ENCODE data around the gene SEC11A.
A peak's percentile ranks its signal among the peaks of the same experiment; 100 is the strongest.
"Not testable (repeated sequence)": the region's sequence is repeated elsewhere in the genome, so short reads cannot be mapped to it uniquely, and the experiment has no call there.

SEC11A gene

DNA sequence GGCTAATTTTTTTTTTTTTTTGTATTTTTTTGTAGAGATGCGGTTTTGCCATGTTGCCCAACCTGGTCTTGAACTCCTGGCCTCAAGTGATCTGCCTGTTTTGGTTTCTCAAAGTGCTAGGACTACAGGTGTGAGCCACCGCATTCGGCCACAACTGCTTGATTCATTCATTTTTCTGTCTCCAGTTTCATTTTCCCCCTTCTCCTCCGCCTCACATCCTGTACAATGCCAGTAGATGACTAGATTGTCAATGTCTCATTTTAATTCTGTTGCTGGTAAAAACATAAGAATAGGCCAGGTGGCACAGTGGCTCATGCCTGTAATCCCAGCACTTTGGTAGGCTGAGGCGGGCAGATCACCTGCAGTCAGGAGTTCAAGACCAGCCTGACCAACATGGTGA lies 20.4 kb upstream of the SEC11A start:
- peak; percentile 76 to 88 for DNase-seq

DNA sequence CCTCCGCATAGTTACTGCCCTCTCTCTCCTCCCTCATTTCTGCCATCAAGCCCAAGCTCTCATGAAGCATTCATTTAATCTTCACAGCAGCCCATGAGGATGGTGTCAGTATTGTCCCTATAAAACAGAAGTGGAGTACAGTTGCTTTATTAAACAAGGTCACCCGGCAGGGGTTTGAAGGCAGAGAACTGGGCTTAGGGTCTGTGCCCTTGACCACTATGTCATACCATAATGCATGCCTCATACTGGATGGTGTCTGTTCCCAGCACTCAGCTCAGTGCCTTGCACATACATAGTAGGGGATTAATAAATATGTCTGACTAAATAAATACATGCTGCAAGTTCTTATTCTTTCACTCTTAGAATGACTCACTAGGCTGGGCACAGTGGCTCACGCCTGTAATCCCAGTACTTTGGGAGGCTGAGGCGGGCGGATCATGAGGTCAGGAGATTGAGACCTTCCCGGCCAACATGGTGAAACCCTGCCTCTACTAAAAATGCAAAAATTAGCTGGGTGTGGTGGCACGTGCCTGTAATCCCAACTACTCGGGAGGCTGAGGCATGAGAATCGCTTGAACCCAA lies 19.6 kb upstream of the SEC11A start:
- DNase-seq, result peak; percentile 10 to 28

DNA sequence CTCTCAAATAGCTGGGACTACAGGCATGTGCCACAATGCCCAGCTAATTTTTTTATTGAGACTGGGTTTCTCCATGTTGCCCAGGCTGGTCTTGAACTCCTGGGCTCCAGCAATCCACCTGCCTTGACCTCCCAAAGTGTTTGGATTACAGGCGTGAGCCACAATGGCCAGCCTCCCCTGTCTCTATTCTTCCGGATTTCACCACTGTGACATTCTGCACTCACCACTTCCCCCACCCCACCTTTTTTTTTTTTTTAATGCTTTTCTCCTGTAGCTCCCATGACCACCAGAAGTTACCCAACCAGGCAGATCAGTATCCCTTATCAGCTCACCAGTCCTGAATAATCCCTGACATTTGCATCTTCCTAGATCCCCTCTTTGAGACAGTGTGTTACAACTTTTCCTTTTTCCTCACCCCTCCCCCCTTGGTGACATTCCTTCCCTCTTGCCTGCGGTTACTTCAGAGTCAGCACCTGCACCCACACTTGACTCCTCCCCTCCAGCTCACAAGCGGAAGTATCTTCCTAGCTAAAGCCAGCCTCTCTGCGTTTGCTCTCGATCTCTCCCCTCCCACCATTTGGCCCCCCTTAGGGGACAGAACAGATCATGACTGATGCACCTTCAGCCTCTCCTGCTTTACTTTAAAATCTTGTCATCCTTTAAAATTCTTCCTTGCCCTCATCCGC lies 19.0 kb upstream of the SEC11A start:
- peak; percentile 78 to 83 for DNase-seq

DNA sequence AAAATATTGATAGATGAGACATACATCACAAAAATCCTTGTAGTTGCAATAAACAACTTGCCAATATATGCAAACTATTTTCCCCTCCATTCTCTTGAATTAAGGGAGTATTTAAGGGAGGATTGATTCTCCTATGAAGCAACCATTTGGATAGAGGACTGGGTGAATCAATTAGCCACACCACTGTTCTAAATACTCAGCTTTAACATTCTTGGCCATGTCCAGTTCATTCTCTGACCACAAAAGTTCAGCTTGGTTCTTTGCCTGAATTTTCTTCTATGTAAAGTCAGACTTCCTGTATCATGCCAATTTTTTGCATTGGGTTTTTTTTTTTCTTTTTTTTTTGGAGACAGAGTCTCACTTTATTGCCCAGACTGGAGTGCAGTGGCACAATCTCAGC lies 15.8 kb upstream of the SEC11A start:
- DNase-seq, result no peak

- no peak for DNase-seq
Observed at GRCh38 chr15:84727429-84727828, 11.5 kb upstream of the SEC11A start.

GRCh38 chr15:84725001-84725491 lies 9.1 kb upstream of the SEC11A start:
- peak; percentile 57 to 59 for DNase-seq

- no peak for DNase-seq
Observed at GRCh38 chr15:84722628-84723027, 6.7 kb upstream of the SEC11A start.

DNA sequence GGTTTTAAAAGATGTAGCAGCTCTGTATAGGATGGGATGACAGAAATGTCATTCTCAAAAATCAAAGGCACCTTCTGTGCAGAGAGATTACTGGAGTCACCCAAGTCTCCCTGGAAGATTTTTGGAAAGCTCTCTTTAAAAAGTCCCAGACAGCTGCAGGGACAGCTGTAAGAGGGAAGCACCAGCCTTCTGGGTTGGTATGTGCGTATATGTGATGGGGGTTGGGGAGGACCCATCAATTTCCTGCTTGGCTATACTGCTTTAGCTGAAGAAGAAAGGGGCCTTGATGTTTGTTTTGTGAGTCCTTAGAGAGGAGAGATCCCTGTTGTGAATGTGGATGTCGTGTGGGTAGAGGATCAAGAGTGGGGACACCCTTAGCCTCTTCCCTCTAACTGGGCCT lies 5.4 kb upstream of the SEC11A start:
- peak in 1 of 2 donors; percentile 39 for DNase-seq

- DNase-seq, result peak in 1 of 2 donors; percentile 29
Observed at GRCh38 chr15:84715441-84716035, 401 bp downstream of the SEC11A start.

DNA sequence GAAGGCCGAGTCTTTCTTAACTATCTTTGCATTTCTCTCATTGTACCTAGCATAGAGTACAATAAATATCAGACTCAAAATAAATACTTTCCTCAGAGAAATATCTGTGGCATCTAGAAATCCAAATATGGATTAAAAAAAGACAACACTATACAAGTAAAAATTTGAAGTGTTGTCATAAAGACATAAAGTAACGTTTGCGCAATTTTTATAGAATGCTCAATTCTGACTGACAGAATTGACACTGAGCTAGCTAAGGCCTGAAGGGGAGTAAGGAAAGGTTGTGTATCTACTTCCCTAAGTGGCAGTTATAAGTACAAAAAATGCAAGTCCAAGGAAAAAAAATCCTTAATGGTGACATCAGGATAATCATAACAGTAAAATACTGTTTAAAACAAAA lies 1.1 kb downstream of the SEC11A start:
- DNase-seq, result no peak

- no peak for DNase-seq
Observed at GRCh38 chr15:84714372-84714771, 1.6 kb downstream of the SEC11A start.

GRCh38 chr15:84703808-84704207 lies 12.1 kb downstream of the SEC11A start:
- no peak for DNase-seq

DNA sequence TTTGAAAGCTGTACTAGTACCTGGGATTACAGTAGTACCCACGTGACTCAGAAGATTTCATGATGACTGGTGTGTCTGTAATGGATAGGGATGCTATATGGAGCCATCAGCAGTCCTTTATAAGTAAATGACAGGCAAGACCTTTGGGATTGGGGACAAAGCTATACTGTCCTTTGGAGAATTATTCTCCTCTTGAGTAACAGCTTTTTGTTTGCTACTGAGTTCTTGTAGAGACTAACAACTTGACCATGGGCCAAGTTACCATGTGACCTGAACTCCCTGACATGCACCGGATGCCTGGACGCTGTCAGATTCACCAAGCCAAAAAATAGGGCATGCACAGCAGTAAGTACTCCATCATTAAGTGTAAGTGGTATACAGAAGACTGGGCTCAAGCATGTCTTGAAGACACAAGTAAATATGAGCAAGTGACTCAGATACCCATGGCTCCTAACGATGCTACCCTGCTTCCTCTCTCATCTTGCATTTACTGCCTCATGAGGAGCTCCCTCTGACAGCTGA lies 12.9 kb downstream of the SEC11A start:
- no peak for DNase-seq

DNA sequence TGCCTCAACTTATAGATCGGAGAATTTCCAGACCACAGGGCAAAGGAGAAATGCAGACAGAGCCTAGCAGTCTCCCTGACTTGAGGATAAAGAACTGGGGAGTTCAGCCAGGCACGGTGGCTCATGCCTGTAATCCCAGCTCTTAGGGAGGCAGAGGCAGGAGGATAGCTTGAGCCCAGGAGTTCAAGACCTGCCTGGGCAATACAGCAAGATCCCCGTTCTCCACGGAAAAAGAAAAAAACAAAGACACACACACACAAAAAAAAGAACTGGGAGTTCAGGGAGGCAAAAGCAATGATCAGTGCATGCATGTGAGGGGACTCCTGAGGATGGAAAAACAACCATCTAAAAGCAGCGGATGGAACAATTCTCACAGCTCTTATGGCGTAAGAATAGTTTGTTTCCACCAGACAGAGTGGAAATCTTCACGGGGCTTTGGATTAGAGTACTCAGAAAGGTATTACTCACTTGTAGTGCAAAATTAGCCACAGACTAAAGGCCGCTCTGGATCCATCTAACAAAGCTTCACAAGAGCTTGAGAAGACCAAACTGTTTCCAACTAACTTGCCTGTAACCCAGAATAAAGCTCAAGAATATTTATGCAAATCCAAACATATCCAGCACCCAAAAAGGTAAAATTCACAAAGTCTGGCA lies 16.3 kb downstream of the SEC11A start:
- DNase-seq, result no peak

DNA sequence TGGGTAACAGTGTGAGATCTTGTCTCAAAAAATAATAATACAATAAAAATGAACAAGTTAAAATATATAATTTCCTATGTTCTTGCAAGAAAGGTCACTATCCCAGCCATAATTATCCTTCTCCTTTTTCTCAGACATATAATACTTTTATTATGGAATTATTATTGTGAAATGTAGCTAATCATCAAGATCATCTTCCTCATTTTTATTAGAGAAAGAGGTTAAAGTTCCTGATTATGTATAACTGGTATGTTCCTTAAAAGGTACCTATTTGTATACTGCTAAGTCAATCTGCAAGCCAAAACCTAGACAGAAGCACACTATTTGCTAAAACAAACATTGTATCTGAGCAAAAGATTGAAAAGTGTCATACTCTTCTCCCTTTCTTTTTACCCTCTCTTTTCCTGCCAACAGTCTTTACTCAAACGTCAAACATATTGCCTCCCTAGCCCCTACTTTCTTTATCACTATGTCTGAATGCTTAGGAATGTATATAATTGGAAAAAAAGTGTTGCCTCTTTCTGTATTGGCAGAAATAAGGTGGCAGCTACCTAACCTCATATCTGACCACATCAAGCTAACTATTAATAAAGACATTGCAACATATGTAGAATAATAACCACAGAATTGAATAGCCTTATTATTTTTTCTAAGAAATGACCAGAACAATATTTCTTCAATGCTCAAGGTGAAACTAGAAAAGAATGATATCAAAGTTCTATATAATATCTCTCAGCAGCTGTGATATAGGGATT lies 18.5 kb downstream of the SEC11A start:
- no peak for DNase-seq

- DNase-seq, result no peak
Observed at GRCh38 chr15:84696757-84697156, 19.2 kb downstream of the SEC11A start.

DNA sequence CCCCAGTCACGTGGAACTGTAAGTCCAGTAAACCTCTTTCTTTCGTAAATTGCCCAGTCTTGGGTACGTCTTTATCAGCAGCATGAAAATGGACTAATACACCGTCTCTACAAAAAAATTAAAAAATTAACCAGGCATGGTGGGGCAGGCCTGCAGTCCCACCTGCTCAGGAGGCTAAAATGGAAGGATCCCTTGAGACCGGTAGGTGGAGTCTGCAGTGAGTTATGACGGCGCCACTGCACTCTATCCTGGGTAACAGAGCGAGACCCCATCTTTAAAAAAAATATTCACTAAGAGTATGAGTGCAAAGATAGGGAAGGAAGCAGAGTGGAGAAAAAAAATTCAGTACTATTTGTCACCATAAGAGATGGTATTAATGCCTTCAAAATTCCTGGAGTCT lies 25.6 kb downstream of the SEC11A start:
- no peak for DNase-seq

DNA sequence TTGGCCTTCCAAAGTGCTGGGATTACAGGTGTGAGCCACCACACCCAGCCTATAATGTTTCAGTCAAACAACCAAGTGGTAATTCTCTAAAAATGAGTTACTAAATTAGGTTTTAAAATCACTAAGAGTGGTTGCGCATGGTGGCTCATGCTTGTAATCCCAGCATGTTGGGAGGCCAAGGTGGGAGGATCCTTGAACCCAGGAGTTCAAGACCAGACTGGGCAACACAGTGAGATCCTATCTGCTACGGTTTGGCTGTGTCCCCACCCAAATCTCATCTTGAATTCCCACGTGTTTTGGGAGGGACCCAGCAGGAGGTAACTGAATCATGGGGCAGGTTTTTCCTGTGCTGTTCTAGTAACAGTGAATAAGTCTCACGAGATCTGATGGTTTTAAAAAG lies 26.1 kb downstream of the SEC11A start:
- no peak for DNase-seq

GRCh38 chr15:84686446-84686845 lies 29.5 kb downstream of the SEC11A start:
- not testable (repeated sequence) for DNase-seq

DNA sequence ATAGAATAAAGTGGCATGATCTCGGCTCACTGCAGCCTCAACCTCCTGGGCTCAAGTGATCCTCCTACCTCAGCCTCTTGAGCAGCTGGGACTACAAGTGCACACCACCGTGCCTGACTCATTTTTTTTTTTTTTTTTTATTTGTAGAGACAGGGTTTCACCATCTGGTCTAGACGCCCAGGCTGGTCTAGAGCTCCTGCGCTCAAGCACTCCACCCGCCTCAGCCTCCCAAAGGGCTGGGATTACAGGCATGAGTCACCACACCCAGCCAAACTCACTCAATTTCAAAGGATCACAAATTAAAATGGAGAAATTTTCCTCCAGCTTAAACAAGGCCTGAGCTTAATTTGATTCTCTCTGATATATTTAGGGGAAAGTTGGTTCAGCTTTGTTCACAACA lies 30.6 kb downstream of the SEC11A start:
- DNase-seq, result no peak

DNA sequence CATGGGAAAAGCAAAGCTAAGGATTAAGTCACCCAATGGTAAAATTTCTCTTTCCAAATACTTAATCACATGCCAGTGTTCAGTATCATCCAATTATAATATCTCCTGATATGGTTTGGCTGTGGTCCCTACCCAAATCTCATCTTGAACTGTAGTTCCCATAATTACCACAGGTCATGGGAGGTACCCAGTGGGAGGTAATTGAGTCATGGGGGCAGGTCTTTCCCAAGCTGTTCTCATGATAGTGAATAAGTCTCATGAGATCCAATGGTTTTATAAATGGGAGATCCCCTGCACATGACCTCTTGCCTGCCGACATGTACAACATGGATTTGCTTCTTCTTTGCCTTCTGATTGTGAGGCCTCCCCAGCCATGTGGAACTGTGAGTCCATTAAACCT lies 31.8 kb downstream of the SEC11A start:
- DNase-seq, result no peak

DNA sequence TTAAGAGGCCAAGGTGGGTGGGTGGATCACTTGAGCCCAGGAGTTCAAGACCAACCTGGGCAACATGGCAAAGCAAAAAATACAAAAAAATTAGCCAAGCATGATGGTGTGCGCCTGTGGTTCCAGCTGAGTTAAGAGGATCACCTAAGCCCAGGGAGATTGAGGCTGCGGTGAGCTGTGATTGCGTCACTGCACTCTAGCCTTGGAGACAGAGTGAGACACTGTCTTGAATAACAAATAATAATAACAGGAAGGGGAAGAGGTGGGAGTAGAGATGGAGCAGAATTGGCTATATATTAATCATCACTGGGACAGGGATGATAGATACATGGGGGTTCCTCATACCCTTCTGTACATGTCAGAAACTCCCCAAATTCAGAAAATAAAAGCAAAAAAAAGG lies 34.1 kb downstream of the SEC11A start:
- DNase-seq, result peak; percentile 7 to 47

DNA sequence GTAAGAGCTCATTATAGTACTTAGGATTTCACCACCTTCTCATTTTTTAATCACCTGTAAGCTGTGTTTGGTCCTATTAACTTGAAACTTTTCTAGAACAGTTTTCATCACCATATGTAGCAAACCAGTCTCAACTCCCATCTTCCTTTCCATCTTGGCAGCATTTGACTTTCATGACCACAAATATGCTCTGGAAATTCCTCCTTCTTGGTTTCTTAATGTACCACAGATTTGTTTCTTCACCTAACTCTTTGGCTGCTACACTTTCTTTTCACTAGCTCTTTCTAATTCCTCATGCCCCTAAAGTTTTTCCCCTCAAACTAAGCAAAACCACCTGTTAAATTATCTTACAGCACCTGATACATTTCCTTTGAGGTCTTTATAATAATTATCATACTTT lies 44.7 kb downstream of the SEC11A start:
- no peak for DNase-seq
